ENCODE measurements around the gene GALM. TPM values are rescaled to one million over a fixed set of nuclear protein-coding genes. Genes with fewer than 3 reads are reported as not detected.

Gene GALM
- 1.0 TPM for total RNA-seq (ENCODE audit: unreplicated experiment)
- long read RNA-seq, partial matches to known transcripts = 0 of 3 reads
- long read RNA-seq, other reads (novel, unspliced or antisense) = 0 of 3 reads

GRCh38 chr2:38665854-38666555 lies at the start of gene GALM:
Gene GALM, plus strand, starts transcription at chr2:38666114. Its CDS starts 48 bp downstream, at chr2:38666162.
- DNase-seq = peak; percentile 65
- TF ChIP-seq, protein P1, sequence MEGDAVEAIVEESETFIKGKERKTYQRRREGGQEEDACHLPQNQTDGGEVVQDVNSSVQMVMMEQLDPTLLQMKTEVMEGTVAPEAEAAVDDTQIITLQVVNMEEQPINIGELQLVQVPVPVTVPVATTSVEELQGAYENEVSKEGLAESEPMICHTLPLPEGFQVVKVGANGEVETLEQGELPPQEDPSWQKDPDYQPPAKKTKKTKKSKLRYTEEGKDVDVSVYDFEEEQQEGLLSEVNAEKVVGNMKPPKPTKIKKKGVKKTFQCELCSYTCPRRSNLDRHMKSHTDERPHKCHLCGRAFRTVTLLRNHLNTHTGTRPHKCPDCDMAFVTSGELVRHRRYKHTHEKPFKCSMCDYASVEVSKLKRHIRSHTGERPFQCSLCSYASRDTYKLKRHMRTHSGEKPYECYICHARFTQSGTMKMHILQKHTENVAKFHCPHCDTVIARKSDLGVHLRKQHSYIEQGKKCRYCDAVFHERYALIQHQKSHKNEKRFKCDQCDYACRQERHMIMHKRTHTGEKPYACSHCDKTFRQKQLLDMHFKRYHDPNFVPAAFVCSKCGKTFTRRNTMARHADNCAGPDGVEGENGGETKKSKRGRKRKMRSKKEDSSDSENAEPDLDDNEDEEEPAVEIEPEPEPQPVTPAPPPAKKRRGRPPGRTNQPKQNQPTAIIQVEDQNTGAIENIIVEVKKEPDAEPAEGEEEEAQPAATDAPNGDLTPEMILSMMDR (IDR thresholded peaks at IDR 0.05; ENCODE audit: partially characterized antibody, unreplicated experiment) = no peak
- H3K9me3 Mint-ChIP-seq (ENCODE audit: unreplicated experiment) = no peaks in the 10 kb centered on the region
- peaks cover 2% of the 10 kb centered on the region for H3K4me1 Mint-ChIP-seq (ENCODE audit: low read depth, unreplicated experiment)
- H3K27me3 Mint-ChIP-seq (ENCODE audit: unreplicated experiment) = no peaks in the 10 kb centered on the region
- H3K4me3 Mint-ChIP-seq (ENCODE audit: unreplicated experiment) = peak within 1 kb of the TSS; percentile 86
- H3K27ac Mint-ChIP-seq (ENCODE audit: unreplicated experiment) = no peak within 1 kb of the TSS
- H3K36me3 Mint-ChIP-seq (ENCODE audit: unreplicated experiment) = no peaks in the 10 kb centered on the region

- Mint-ChIP-seq H3K27ac (ENCODE audit: unreplicated experiment) (no peak overlapping the region), H3K36me3 (ENCODE audit: unreplicated experiment) (no peaks in the 10 kb centered on the region), H3K4me1 (ENCODE audit: low read depth, unreplicated experiment) (peaks cover 5% of the 10 kb centered on the region), H3K27me3 (ENCODE audit: unreplicated experiment) (no peaks in the 10 kb centered on the region), H3K9me3 (ENCODE audit: unreplicated experiment) (no peaks in the 10 kb centered on the region), H3K4me3 (ENCODE audit: unreplicated experiment) (no peak overlapping the region)
- no peak for DNase-seq
- TF ChIP-seq, protein P1 (IDR thresholded peaks at IDR 0.05; ENCODE audit: partially characterized antibody, unreplicated experiment) = no peak
Observed at GRCh38 chr2:38617301-38617700, 48.6 kb upstream of the GALM start.

DNA sequence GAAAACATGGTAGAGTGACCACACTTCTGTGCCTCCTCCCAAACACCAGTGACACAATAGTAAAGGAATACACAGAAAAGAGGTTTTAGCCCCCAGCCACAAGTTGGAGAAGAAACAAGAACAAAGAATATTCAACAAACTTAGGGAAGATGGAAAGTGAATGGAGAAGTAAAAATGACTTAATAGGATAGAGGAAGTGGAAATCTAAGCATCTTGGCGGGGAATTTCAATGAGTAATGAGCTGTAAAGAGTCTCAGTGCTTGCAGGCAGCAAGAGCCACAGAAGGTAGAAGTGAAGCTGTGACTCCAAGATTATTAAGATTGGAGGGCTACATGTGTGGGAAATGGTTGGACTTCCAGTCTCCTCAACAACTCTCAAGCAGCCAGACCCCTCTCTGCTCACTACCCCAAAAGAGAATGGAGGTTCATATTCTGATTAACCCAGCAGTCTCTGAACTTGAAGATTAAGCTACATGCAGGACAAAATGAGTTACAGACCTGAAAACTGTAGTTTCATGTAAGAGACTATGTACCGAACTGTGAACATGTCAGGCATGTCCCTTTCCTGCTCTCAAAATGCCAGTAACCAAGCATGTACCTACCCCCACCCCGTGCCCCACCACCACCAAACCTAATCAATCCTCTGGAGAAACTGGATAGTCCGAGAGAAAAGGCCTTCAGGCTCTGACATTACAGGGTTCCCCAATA lies 46.3 kb upstream of the GALM start:
- Mint-ChIP-seq H3K27me3 (ENCODE audit: unreplicated experiment) (no peaks in the 10 kb centered on the region), H3K4me3 (ENCODE audit: unreplicated experiment) (no peak overlapping the region), H3K27ac (ENCODE audit: unreplicated experiment) (no peak overlapping the region), H3K36me3 (ENCODE audit: unreplicated experiment) (no peaks in the 10 kb centered on the region), H3K4me1 (ENCODE audit: low read depth, unreplicated experiment) (no peaks in the 10 kb centered on the region), H3K9me3 (ENCODE audit: unreplicated experiment) (no peaks in the 10 kb centered on the region)
- no peak for DNase-seq
- TF ChIP-seq, protein P1 (IDR thresholded peaks at IDR 0.05; ENCODE audit: partially characterized antibody, unreplicated experiment) = no peak

DNA sequence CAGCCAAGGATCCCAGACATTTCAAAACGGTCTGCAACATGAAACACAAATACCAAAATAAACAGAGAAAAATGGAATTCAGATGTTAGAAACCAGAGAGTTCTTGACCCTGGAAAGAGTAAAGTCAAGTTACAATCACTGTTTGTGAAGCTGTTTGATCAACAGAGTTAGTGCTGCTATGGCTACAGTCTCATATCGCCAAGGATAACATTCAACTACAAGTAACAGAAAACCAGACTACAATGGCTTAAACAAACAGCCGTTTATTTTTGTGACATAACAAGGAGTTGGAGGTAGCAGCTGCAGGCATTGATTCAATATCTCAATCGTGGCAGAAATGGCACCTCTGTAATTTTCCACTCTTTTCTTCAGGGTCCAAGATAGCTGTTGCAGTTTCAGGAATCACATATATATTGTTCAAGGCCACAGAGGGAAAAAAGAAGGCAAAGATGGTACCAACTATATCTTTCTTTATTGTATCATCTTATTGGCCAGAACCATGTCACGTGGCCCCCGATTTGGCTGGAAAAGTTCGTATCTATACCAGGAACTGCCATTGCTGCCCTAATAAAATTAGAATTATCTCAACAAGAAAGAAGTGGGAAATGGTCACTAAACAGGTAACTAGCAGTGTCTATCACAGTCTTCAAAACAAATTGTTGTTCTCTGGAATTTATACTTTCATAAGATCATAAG lies 45.5 kb upstream of the GALM start:
- Mint-ChIP-seq H3K27ac (ENCODE audit: unreplicated experiment) (no peak overlapping the region), H3K4me1 (ENCODE audit: low read depth, unreplicated experiment) (no peaks in the 10 kb centered on the region), H3K4me3 (ENCODE audit: unreplicated experiment) (no peak overlapping the region), H3K27me3 (ENCODE audit: unreplicated experiment) (no peaks in the 10 kb centered on the region), H3K36me3 (ENCODE audit: unreplicated experiment) (no peaks in the 10 kb centered on the region), H3K9me3 (ENCODE audit: unreplicated experiment) (no peaks in the 10 kb centered on the region)
- TF ChIP-seq, protein P1 (IDR thresholded peaks at IDR 0.05; ENCODE audit: partially characterized antibody, unreplicated experiment) = no peak
- DNase-seq = no peak
